Endodermal cell (in vitro differentiated cells): ENCODE results near the gene ST3GAL5. TPM values are rescaled to one million over a fixed set of nuclear protein-coding genes. Genes with fewer than 3 reads are reported as not detected.

Experiments used
- DNase-seq: peaks from one replicate; pipeline ENCODE4 v3.0.0-alpha.2; 2017
- H3K27ac ChIP-seq: 2 replicates; pipeline ENCODE4 v1.5.1; 2013; ENCODE audit warnings: mild to moderate bottlenecking, low read depth, low read length, moderate library complexity
- H3K27me3 ChIP-seq: 2 replicates; pipeline ENCODE4 v1.6.1; 2013; ENCODE audit warnings: mild to moderate bottlenecking, low read length, moderate library complexity; ENCODE audit not compliant: insufficient read depth, control insufficient read depth, poor library complexity, severe bottlenecking
- H3K36me3 ChIP-seq: 2 replicates; pipeline ENCODE4 v1.7.0; 2013; ENCODE audit warnings: mild to moderate bottlenecking, low read length, moderate library complexity; ENCODE audit not compliant: control insufficient read depth, insufficient read depth
- H3K4me1 ChIP-seq: one replicate; pipeline ENCODE4 v1.7.0; 2013; ENCODE audit warnings: low read length; ENCODE audit not compliant: control insufficient read depth, insufficient read depth
- H3K4me3 ChIP-seq: 2 replicates; pipeline ENCODE4 v1.5.1; 2013; ENCODE audit warnings: mild to moderate bottlenecking, low read length, moderate library complexity
- H3K9ac ChIP-seq: 2 replicates; pipeline ENCODE4 v1.6.1; 2013; ENCODE audit warnings: mild to moderate bottlenecking, low read length, moderate library complexity; ENCODE audit not compliant: poor library complexity, severe bottlenecking; ENCODE audit errors: extremely low read depth
- H3K9me3 ChIP-seq: 2 replicates; pipeline ENCODE4 v1.6.1; 2013; ENCODE audit warnings: mild to moderate bottlenecking, low read length, moderate library complexity; ENCODE audit not compliant: control insufficient read depth
- H3K27ac Mint-ChIP-seq: 2 replicates; pipeline ENCODE4 v1.8.0; 2020; ENCODE audit warnings: mixed read lengths
- H3K27me3 Mint-ChIP-seq: 2 replicates; pipeline ENCODE4 v1.8.0; 2021; ENCODE audit warnings: mild to moderate bottlenecking, mixed read lengths; ENCODE audit not compliant: insufficient read depth
- H3K36me3 Mint-ChIP-seq: 2 replicates; pipeline ENCODE4 v1.8.0; 2020; ENCODE audit warnings: low read depth, mixed read lengths
- H3K4me1 Mint-ChIP-seq: 2 replicates; pipeline ENCODE4 v1.8.0; 2020; ENCODE audit warnings: mixed read lengths
- H3K4me3 Mint-ChIP-seq: 2 replicates; pipeline ENCODE4 v1.8.0; 2020; ENCODE audit warnings: mild to moderate bottlenecking, moderate library complexity, mixed read lengths
- H3K9me3 Mint-ChIP-seq: 2 replicates; pipeline ENCODE4 v1.8.0; 2020; ENCODE audit warnings: mild to moderate bottlenecking, mixed read lengths
- WGBS, 2 experiments: methylation state at CpG; one replicate each; pipeline versions ENCODE4 v1.1.5 to v1.1.7; 2013; ENCODE audit warnings: missing lambda C conversion rate in 2 of 2, mixed read lengths in 1 of 2; ENCODE audit not compliant: insufficient coverage in 1 of 2, insufficient read length in 1 of 2; 5-methylcytosine and 5-hydroxymethylcytosine counted together
- total RNA-seq, 2 donors: library from RNA; stranded (reverse); fragmentation: NEBNext Ultra II Directional in 1 of 2; extraction: Animal tissue kit (Norgen Biotek cat#: 25700) in 1 of 2; gene quantifications; 2 replicates in 1 of 2; 3 replicates in 1 of 2; pipeline ENCODE4 v1.2.1, GENCODE V29; 2021
- TF ChIP-seq, protein P1 (sequence below): fragments of 200-600 bp; sonication (generic); conservative IDR thresholded peaks from 2 replicates; pipeline ENCODE4 v1.5.0; 2021; ENCODE audit warnings: antibody characterized with exemption, mild to moderate bottlenecking

Gene ST3GAL5
- total RNA-seq, 2 donors from 2014 or later = 26.6 to 27.4 TPM

DNA sequence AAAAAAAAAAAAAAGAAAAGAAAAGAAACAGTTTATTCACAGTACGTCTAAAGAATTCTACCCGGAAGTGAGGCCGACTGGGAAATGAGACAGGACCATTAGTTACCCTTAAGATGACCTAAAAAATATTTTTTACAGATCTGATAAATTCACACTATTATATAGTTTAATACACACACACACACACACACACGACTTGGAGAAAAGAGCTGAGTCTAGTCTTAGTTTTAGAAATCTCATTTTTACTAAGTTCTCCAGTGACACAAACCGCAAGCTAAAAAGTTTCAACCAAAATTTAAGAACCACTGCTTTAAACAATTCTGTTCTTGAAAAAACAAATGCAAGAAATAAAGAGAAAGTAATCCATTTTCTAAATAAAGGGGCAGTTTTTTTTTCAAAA, 27.1 kb downstream of the ST3GAL5 start:
- no peaks in the 10 kb centered on the region for H3K27me3 ChIP-seq
- H3K9me3 ChIP-seq = no peaks in the 10 kb centered on the region
- H3K4me1 ChIP-seq = no peaks in the 10 kb centered on the region
- no peak overlapping the region for H3K27ac Mint-ChIP-seq
- H3K36me3 Mint-ChIP-seq = peaks cover 33% of the 10 kb centered on the region
- H3K4me1 Mint-ChIP-seq = no peaks in the 10 kb centered on the region
- no peaks in the 10 kb centered on the region for H3K9me3 Mint-ChIP-seq
- 0 to 80% methylated on average over 1 to 5 of the region's 5 CpGs for WGBS, 2 experiments
- H3K4me3 Mint-ChIP-seq = no peak overlapping the region
- H3K27ac ChIP-seq = no peak overlapping the region
- no peaks in the 10 kb centered on the region for H3K27me3 Mint-ChIP-seq
- TF ChIP-seq, protein P1, sequence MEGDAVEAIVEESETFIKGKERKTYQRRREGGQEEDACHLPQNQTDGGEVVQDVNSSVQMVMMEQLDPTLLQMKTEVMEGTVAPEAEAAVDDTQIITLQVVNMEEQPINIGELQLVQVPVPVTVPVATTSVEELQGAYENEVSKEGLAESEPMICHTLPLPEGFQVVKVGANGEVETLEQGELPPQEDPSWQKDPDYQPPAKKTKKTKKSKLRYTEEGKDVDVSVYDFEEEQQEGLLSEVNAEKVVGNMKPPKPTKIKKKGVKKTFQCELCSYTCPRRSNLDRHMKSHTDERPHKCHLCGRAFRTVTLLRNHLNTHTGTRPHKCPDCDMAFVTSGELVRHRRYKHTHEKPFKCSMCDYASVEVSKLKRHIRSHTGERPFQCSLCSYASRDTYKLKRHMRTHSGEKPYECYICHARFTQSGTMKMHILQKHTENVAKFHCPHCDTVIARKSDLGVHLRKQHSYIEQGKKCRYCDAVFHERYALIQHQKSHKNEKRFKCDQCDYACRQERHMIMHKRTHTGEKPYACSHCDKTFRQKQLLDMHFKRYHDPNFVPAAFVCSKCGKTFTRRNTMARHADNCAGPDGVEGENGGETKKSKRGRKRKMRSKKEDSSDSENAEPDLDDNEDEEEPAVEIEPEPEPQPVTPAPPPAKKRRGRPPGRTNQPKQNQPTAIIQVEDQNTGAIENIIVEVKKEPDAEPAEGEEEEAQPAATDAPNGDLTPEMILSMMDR = no peak
- no peak for DNase-seq
- no peak overlapping the region for H3K9ac ChIP-seq
- H3K36me3 ChIP-seq = peaks cover 58% of the 10 kb centered on the region
- H3K4me3 ChIP-seq = no peak overlapping the region

DNA sequence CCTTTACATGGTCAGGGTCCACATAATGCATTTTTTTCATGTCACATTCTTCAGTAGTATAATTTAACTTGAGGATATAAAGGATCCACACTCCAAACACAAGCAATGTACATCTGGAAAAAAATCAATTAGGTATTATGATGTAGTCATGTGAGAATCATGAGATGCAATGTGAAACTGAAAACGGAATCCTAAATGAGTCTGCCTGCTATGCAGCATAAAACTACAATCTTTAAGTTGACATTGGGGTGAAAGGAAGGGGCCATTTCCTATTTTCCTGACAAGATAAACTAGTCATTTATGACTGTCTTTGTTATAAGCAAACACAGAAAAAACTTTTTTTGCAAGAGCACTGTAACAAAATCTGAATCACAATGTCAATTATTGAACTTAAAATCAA, 27.6 kb downstream of the ST3GAL5 start:
- H3K9ac ChIP-seq = no peak overlapping the region
- no peaks in the 10 kb centered on the region for H3K9me3 ChIP-seq
- no peaks in the 10 kb centered on the region for H3K4me1 ChIP-seq
- no peaks in the 10 kb centered on the region for H3K27me3 Mint-ChIP-seq
- peaks cover 63% of the 10 kb centered on the region for H3K36me3 ChIP-seq
- H3K4me3 Mint-ChIP-seq = no peak overlapping the region
- H3K9me3 Mint-ChIP-seq = no peaks in the 10 kb centered on the region
- no peak for DNase-seq
- H3K27ac Mint-ChIP-seq = no peak overlapping the region
- TF ChIP-seq, protein P1 = no peak
- no peaks in the 10 kb centered on the region for H3K4me1 Mint-ChIP-seq
- 85 to 100% methylated on average over 1 of the region's 1 CpG for WGBS, 2 experiments
- no peak overlapping the region for H3K4me3 ChIP-seq
- no peaks in the 10 kb centered on the region for H3K27me3 ChIP-seq
- peaks cover 37% of the 10 kb centered on the region for H3K36me3 Mint-ChIP-seq
- no peak overlapping the region for H3K27ac ChIP-seq

DNA sequence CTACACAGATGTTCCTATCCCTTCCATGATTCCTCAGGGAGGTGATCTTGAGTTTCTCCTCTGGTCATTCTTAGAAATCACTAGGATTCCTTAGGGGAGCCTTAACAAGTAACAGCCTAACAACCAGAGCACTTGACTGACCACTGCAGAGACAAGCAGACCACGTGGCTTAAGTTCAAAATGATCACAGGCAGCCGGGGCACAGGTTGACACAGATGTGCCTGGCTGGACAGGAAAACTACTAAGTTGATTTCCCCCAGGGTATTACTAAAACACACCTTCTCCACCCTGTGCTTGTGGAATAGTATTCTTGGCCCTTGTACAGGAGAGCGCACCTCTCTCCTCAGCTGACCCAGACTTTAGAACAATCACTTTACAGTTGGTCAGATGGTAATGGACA, 29.9 kb downstream of the ST3GAL5 start:
- DNase-seq = no peak
- H3K9me3 Mint-ChIP-seq = no peaks in the 10 kb centered on the region

More for the DNA sequence above, 29.9 kb downstream of the ST3GAL5 start:
- peaks cover 59% of the 10 kb centered on the region for H3K36me3 Mint-ChIP-seq
- Histone ChIP-seq H3K9ac (no peak overlapping the region), H3K4me1 (no peaks in the 10 kb centered on the region), H3K36me3 (peaks cover 81% of the 10 kb centered on the region), H3K27ac (no peak overlapping the region), H3K27me3 (no peaks in the 10 kb centered on the region), H3K4me3 (no peak overlapping the region), H3K9me3 (no peaks in the 10 kb centered on the region)
- no peak overlapping the region for H3K27ac Mint-ChIP-seq
- TF ChIP-seq, protein P1 = no peak
- no peak overlapping the region for H3K4me3 Mint-ChIP-seq
- H3K4me1 Mint-ChIP-seq = no peaks in the 10 kb centered on the region
- 60 to 90% methylated on average over 1 to 3 of the region's 3 CpGs for WGBS, 2 experiments
- no peaks in the 10 kb centered on the region for H3K27me3 Mint-ChIP-seq
